ENCODE data around the gene DGKQ. TPM values are rescaled to one million over a fixed set of nuclear protein-coding genes. Genes with fewer than 3 reads are reported as not detected.

The DGKQ gene
- total RNA-seq, 2 experiments from 2014 or later, result 11.1 to 11.4 TPM

- Mint-ChIP-seq H3K27me3 (peaks cover 30% of the 10 kb centered on the region), H3K27ac (no peak overlapping the region), H3K36me3 (no peaks in the 10 kb centered on the region), H3K4me3 (no peak overlapping the region), H3K4me1 (ENCODE audit: low read depth) (peaks cover 3% of the 10 kb centered on the region), H3K9me3 (no peaks in the 10 kb centered on the region)
- CTCF ChIA-PET, result interaction anchor here (1.1 kb wide), 1 partner anchor 9 kb away, joined by 3 read pairs; no protein-coding TSS in a partner anchor
- intact Hi-C loops (cut with micrococcal nuclease), result no loop called here
- DNase-seq, result no peak
- POLR2A ChIA-PET, result no interaction called here
Observed at GRCh38 chr4:997375-998071, 24.2 kb upstream of the DGKQ start.

DNA sequence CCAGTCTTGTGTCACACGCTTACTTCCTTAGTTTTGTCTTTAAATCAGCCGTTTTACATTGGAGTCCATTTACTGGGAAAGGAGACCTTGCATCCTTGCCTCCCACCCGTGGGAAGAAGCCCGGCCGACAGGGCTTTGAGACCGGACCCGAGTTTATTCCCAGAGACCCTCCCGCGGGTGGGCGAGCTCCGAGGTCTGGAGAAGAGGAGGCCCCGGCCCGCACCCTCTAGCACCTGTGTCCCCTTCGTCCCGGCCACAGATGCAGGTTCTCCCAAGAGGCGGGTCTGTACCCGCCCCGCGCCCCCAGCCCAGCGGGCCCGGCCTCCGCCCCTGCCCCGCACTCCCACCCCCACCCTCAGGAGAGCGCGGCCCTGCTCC lies 23.6 kb upstream of the DGKQ start:
- H3K4me3 Mint-ChIP-seq, result no peak overlapping the region
- H3K4me1 Mint-ChIP-seq (ENCODE audit: low read depth), result peaks cover 3% of the 10 kb centered on the region
- POLR2A ChIA-PET, result no interaction called here
- no peaks in the 10 kb centered on the region for H3K36me3 Mint-ChIP-seq
- no peak overlapping the region for H3K27ac Mint-ChIP-seq
- no peaks in the 10 kb centered on the region for H3K9me3 Mint-ChIP-seq
- intact Hi-C loops (cut with micrococcal nuclease), result no loop called here
- CTCF ChIA-PET, result no interaction called here
- DNase-seq, result no peak
- H3K27me3 Mint-ChIP-seq, result peaks cover 27% of the 10 kb centered on the region

- H3K27ac Mint-ChIP-seq, result no peak overlapping the region
- no peaks in the 10 kb centered on the region for H3K9me3 Mint-ChIP-seq
- POLR2A ChIA-PET, result no interaction called here
- no peak overlapping the region for H3K4me3 Mint-ChIP-seq
- H3K4me1 Mint-ChIP-seq (ENCODE audit: low read depth), result peaks cover 3% of the 10 kb centered on the region
- H3K27me3 Mint-ChIP-seq, result peaks cover 25% of the 10 kb centered on the region
- intact Hi-C loops (cut with micrococcal nuclease), result no loop called here
- CTCF ChIA-PET, result no interaction called here
- no peaks in the 10 kb centered on the region for H3K36me3 Mint-ChIP-seq
- DNase-seq, result no peak
Observed at GRCh38 chr4:996030-996996, 22.9 kb upstream of the DGKQ start.

DNA sequence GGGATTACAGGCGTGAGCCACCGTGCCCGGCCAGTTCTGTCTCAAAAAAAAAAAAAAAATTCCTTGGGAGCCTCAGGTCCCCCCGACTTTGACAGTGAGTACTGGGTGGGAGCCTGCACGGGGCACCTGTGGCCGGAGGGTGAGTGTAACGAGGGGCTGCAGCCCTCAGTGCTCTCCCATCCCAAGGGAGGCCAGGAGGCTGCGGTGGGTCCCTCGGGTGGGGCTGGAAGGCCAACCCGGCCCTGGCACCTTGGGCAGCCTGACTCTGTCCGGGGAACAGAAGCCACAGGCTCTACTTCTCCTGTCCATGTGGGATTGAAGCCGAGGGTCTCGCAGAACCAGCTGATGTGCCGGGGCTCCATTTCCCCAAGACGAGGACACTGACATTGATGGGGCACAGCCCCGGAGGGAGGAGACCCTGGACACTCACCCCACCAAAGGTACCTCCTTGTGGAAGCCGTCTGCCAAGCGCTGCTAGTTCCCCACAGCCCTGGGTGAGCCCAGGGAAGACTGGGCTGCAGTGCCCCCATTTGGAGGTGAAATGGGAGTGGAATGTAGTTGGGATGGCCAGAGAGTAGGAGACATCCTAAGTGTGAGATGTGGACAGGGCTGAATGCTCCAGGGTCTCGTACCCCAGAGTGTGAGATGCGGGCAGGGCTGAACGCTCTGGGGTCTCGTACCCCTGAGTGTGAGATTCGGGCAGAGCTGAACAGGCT lies 22.1 kb upstream of the DGKQ start:
- Mint-ChIP-seq H3K9me3 (no peaks in the 10 kb centered on the region), H3K36me3 (no peaks in the 10 kb centered on the region), H3K27me3 (peaks cover 20% of the 10 kb centered on the region), H3K4me3 (no peak overlapping the region), H3K4me1 (ENCODE audit: low read depth) (peaks cover 3% of the 10 kb centered on the region), H3K27ac (no peak overlapping the region)
- ChIA-PET CTCF (no interaction called here), POLR2A (no interaction called here)
- intact Hi-C loops (cut with micrococcal nuclease), result no loop called here
- DNase-seq, result no peak

GRCh38 chr4:993111-994029 lies 20.0 kb upstream of the DGKQ start, which contains the start of gene SLC26A1:
Gene SLC26A1 (minus strand): TSS chr4:993404. CDS start chr4:991703, 1,701 bp downstream.
- H3K36me3 Mint-ChIP-seq, result no peaks in the 10 kb centered on the region
- ChIA-PET POLR2A (no interaction called here), CTCF (no interaction called here)
- H3K27ac Mint-ChIP-seq, result no peak within 1 kb of the TSS
- DNase-seq, result no peak
- H3K4me1 Mint-ChIP-seq (ENCODE audit: low read depth), result peaks cover under 1% of the 10 kb centered on the region
- intact Hi-C loops (cut with micrococcal nuclease), result no loop called here
- no peak within 1 kb of the TSS for H3K4me3 Mint-ChIP-seq
- no peaks in the 10 kb centered on the region for H3K9me3 Mint-ChIP-seq
- peaks cover 8% of the 10 kb centered on the region for H3K27me3 Mint-ChIP-seq

DNA sequence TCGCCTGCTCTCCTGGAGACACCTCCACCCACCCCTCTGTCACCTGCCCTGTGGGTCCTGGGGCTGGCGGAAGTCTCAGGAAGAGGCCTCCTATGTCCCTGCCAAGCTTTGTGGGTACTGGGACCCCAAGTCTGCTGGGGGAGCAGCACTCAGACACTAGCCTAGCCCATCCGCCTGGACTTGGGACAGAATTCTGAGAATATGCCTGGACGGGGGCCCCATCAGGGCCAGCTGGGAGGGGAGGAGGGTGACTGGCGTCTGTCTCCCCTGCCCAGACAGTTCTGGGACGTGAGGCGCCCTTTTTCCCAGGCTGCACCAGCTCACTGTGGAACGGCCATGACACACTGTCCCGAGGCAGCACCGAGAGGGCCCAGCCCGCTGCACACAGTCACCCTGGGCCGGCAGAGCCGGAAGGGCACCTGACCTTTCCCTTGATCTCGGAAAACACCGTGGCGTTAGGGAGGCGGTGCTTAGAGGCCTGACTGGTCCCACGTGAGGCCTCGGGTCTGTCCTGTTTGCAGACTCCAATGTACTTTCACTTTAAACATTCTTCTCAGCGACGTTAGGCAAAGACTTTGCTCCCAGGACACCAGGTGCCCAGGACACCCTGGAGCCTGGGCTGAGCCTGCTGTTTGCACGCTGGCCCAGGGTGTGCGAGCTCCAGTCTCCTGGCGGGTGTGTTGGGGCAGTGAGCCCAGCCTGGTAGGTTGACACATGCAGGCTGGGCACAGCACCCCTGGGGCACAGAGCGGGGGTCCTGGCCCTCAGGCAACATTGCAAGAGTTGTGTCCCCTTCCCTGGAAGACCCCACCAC lies 19.1 kb upstream of the DGKQ start:
- H3K36me3 Mint-ChIP-seq, result no peaks in the 10 kb centered on the region
- no peak overlapping the region for H3K27ac Mint-ChIP-seq
- H3K4me1 Mint-ChIP-seq (ENCODE audit: low read depth), result peaks cover 6% of the 10 kb centered on the region
- ChIA-PET POLR2A (no interaction called here), CTCF (no interaction called here)
- intact Hi-C loops (cut with micrococcal nuclease), result no loop called here
- peaks cover 2% of the 10 kb centered on the region for H3K27me3 Mint-ChIP-seq
- no peak for DNase-seq
- no peak overlapping the region for H3K4me3 Mint-ChIP-seq
- H3K9me3 Mint-ChIP-seq, result no peaks in the 10 kb centered on the region

DNA sequence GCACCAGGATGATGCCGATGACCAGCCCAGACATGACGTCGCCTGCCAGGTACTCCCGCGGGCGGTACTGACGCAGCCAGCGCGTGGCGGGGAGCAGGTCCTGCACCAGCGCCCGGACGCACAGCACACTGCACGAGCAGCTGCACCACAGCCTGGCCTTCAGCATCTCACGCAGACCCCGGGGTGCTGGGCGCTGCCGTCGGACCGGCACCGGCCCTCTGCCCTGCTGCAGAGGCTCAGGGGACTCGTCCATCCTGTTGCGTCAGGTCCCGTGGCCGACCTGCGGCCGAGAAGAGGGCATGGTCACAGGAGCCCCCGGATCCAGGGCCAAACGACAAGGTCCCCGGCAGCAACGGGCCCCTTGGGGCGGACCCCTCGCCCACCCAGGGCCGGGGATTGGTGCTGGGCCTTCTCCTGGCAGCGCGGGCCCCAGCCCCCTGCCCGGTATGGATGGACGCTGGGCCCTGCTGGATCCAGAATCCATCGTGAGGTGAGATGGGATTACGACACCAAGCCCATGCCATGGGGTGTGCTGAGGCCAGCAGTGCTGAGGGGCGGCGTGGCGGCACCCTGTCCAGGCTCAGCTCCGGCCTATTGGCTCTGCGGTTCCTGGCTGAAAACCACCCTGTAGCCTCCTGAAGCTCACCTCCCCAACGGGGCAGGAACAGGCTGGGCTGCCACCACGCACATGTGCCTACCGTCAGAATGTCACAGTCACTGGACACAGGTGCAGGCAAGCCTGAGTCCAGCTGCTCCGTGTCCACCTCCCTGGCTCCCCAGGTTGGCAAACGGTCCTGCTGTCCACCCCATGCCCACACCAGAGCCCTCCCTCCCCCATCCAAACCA lies 18.3 kb upstream of the DGKQ start:
- no peak overlapping the region for H3K4me3 Mint-ChIP-seq
- peaks cover 7% of the 10 kb centered on the region for H3K4me1 Mint-ChIP-seq (ENCODE audit: low read depth)
- DNase-seq, result no peak
- no peaks in the 10 kb centered on the region for H3K9me3 Mint-ChIP-seq
- intact Hi-C loops (cut with micrococcal nuclease), result no loop called here
- no peaks in the 10 kb centered on the region for H3K36me3 Mint-ChIP-seq
- H3K27me3 Mint-ChIP-seq, result peaks cover 2% of the 10 kb centered on the region
- CTCF ChIA-PET, result no interaction called here
- no peak overlapping the region for H3K27ac Mint-ChIP-seq
- POLR2A ChIA-PET, result no interaction called here

- ChIA-PET CTCF (no interaction called here), POLR2A (no interaction called here)
- Mint-ChIP-seq H3K36me3 (no peaks in the 10 kb centered on the region), H3K4me3 (no peak overlapping the region), H3K27ac (no peak overlapping the region), H3K27me3 (peaks cover 2% of the 10 kb centered on the region), H3K4me1 (ENCODE audit: low read depth) (peaks cover 13% of the 10 kb centered on the region), H3K9me3 (no peaks in the 10 kb centered on the region)
- intact Hi-C loops (cut with micrococcal nuclease), result no loop called here
- no peak for DNase-seq
Observed at GRCh38 chr4:990746-991367, 17.5 kb upstream of the DGKQ start.

DNA sequence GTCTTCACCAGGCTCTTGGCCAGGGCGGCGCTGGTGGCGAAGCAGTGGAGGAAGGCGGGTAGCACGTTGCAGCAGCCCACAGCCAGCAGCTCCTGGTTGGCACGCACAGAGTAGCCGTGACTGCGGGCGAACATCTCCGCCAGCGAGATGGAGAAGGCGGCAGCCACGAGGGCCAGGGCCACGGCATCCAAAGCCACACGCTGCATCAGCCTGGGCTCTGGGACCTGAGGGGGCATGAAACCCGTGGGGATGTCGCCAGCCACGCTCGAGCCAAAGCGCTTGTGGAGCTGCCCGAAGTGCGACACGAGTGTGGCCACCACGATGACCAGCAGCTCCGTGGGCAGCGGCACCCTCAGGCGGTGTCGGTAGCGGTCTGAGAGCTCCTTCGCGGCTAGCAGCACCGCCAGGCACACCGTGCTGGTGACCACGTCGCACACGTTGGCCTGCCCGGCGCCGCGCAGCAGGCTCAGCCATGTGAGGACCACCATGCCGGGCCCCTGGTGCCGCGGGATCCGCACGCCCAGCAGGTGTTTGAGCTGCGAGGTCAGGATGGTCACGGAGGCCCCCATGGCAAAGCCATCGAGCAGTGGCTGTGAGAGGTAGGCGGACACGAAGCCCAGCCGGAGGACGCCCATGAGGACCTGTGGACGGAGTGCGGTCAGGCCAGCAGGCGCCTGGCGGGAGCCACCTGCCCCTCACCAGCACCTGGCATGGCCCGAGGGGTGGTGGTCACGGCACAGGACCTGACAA lies 16.5 kb upstream of the DGKQ start:
- intact Hi-C loops (cut with micrococcal nuclease), result no loop called here
- Mint-ChIP-seq H3K27me3 (no peaks in the 10 kb centered on the region), H3K4me3 (no peak overlapping the region), H3K36me3 (no peaks in the 10 kb centered on the region), H3K27ac (no peak overlapping the region), H3K4me1 (ENCODE audit: low read depth) (peaks cover 20% of the 10 kb centered on the region), H3K9me3 (no peaks in the 10 kb centered on the region)
- CTCF ChIA-PET, result no interaction called here
- DNase-seq, result no peak
- POLR2A ChIA-PET, result no interaction called here

All from activated CD4-positive, alpha-beta memory T cell treated with anti-CD3 and anti-CD28 coated beads for 36 hours (primary cell).